WERI-Rb-1 (cell line): ENCODE results near the gene SAFB2.

Experiments used
- DNase-seq: peaks from one replicate; pipeline ENCODE4 v3.0.0-alpha.2; 2020
- H3K27ac ChIP-seq: fragments of 250-450 bp; sonication (Bioruptor Pico); 2 replicates; pipeline ENCODE4 v1.5.1; 2020; ENCODE audit warnings: mild to moderate bottlenecking, moderate library complexity
- H3K27me3 ChIP-seq: fragments of 250-450 bp; sonication (Bioruptor Pico); 2 replicates; pipeline ENCODE4 v1.5.1; 2021; ENCODE audit warnings: mild to moderate bottlenecking, low read depth, moderate library complexity; ENCODE audit not compliant: insufficient read depth, severe bottlenecking
- H3K36me3 ChIP-seq: fragments of 250-450 bp; sonication (Bioruptor Pico); 2 replicates; pipeline ENCODE4 v1.5.1; 2020; ENCODE audit warnings: mild to moderate bottlenecking, moderate library complexity
- H3K4me3 ChIP-seq: 2 replicates; pipeline ENCODE4 v1.5.1; 2011; ENCODE audit warnings: low read depth, mild to moderate bottlenecking, control low read depth, low read length
- H3K9me3 ChIP-seq: fragments of 250-450 bp; sonication (Bioruptor Pico); 2 replicates; pipeline ENCODE4 v1.5.1; 2021; ENCODE audit warnings: mild to moderate bottlenecking, moderate library complexity; ENCODE audit not compliant: severe bottlenecking
- CTCF ChIP-seq: IDR thresholded peaks from 2 replicates; pipeline ENCODE4 v1.5.1; 2011; ENCODE audit warnings: low read depth, mild to moderate bottlenecking, control low read depth, inconsistent platforms, low read length

The SAFB2 gene

DNA sequence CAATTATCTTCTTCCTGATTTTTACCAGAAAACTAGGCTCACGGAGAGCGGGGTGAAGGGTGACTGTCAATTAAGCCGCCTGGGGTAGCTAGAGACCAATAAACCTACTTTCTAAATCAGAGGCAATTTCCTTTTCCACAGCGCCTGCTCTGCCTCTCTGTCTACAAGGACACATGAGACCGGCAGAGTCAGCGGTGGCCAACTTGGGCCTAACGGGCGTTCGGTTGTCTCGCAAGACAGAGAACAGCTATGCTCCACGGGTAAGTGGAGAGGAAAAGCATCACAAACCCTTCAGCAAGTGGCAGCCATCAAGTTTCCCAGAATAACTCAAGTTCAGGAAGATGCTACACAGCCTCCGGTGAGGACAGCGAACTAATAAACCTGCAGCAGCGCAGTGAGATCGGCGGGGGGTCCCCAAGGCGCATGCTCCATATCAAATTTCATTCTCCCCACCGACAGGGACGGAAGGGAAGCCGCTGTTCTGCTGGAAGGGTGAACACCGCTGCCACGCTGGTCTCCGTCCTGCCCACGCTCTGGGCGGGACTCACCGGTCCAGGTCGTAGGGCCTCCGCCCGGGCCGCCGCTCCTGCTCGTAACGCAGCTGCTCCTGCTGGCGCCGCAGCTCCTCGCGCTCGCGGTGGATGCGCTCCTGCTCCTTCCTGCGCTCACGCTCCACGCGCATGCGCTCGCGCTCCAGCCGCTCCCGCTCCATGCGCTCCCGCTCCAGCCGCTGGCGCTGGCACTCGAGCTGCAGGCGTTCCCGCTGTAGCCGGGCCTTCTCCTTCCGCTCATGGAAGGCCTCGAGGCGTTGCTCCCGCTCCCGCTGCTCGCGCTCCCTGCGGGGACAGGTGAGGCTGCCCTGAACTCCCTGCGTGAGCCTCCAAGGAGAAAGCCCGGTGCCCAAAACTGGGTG is 29.0 kb downstream of the SAFB2 start:
- Histone ChIP-seq H3K4me3 (no peak overlapping the region), H3K36me3 (peaks cover 96% of the 10 kb centered on the region), H3K9me3 (no peaks in the 10 kb centered on the region), H3K27me3 (no peaks in the 10 kb centered on the region), H3K27ac (no peak overlapping the region)
- DNase-seq: no peak
- no peak for TF ChIP-seq CTCF

DNA sequence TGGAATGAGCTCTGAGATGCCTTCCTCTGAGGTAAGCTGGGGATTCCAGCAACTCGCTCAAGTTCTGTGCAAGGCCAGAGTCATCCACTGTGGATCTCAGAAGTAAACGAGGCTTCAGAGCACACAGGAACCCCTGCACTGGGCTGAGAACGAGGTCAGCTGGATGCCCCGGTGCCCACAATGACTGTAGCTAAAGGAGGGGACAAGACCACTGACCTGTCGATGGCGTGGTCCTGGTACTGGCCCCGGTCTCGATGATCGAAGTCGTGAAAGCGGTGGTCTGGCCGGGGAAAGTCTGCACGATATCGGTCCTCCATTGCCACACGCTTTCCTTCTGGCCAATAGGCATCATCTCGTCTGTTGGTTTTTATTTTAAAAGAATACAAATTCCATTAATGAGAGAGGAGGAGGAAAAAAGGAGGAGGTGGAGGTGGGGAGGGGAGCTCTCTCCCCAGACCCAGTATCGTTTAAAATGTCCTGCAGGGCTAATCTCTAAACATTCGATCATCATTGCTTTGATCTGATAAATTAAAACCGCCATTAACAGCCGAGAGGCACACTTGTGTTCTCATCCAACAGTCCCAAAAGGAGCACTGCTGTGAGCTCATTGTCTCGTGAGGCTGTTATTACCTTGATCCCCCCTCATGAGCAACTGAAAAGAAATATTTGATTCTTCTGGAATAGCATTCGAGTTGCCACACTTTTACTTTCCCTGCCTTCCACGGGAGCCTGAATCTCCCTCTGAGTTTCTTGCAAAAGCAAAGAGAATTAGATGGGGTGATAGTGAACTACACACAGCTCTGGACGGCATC is 29.8 kb downstream of the SAFB2 start:
- TF ChIP-seq CTCF: no peak
- Histone ChIP-seq H3K9me3 (no peaks in the 10 kb centered on the region), H3K27ac (no peak overlapping the region), H3K36me3 (peaks cover 96% of the 10 kb centered on the region), H3K27me3 (no peaks in the 10 kb centered on the region), H3K4me3 (no peak overlapping the region)
- DNase-seq: no peak

DNA sequence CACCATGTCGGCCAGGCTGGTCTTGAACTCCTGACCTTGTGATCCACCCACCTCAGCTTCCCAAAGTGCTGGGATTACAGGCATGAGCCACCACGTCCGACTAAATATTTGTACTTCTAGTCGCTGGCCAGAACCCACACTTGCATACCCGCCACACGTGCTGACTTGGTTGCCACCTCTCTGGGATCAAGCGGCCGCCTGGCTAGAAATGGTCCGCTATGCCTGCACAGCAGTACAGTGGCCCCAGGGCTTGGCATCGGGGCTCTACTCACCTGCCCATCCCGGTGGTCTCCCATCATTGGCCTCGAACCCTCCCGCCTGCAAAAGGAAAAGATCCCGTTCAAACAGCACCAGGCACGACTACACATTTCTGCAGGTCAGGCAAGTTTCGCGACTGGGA is 31.1 kb downstream of the SAFB2 start:
- Histone ChIP-seq H3K27me3 (no peaks in the 10 kb centered on the region), H3K4me3 (no peak overlapping the region), H3K9me3 (no peaks in the 10 kb centered on the region), H3K36me3 (peaks cover 94% of the 10 kb centered on the region), H3K27ac (no peak overlapping the region)
- no peak for TF ChIP-seq CTCF
- no peak for DNase-seq

DNA sequence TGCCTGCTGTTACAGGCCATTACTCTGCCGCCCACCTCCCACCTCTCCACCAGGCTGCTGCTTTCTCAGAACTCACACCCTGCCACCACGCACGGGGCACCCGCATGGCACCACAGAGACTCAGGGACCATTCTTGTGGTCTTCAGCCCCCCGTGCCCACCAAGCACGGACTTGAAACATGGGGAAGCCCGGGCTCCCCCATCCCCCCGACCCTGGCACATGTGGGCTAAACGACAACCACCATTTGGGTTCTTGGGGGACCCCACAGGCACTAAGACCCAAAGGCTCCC is 31.8 kb downstream of the SAFB2 start:
- DNase-seq: no peak
- no peaks in the 10 kb centered on the region for H3K9me3 ChIP-seq
- peaks cover 88% of the 10 kb centered on the region for H3K36me3 ChIP-seq
- no peak overlapping the region for H3K27ac ChIP-seq
- no peaks in the 10 kb centered on the region for H3K27me3 ChIP-seq
- no peak overlapping the region for H3K4me3 ChIP-seq
- no peak for TF ChIP-seq CTCF

DNA sequence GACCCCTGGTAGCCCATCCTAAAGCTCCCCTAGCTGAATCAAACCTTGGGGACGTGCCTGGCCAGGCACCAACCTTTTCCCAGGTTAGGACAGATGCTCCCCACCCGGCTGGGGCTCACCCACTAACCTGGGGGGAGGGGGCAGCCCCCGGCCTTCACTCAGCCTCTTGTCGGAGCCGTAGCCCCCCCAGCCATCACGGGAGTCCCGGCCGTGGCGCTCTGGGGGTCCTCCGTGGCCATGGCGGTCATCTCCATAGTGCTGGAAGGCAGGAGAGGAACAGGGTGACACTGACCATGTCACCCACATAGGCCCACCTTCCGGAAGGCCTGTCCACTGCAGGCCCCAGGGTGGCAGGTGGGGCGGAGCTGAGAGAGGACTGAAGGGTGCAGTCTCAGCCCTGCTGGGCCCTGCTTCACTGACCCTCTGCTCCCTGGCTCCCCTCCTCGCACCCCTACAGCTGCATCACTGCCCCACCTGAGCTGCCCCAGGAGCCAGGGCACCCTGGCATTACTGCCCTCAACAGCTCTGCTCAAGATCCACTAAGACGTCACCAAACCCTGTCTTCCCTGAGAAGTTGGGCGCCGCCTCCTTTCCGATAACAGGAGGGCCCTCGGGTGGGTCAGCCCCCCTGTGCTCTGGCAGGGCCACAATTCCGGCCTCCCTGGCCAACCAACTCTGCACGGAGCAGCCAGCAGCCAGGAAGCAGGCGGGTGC is 32.3 kb downstream of the SAFB2 start:
- no peak for TF ChIP-seq CTCF
- Histone ChIP-seq H3K4me3 (no peak overlapping the region), H3K36me3 (peaks cover 83% of the 10 kb centered on the region), H3K27me3 (no peaks in the 10 kb centered on the region), H3K9me3 (no peaks in the 10 kb centered on the region), H3K27ac (no peak overlapping the region)
- no peak for DNase-seq
